HG03108 (cell line): Measurements from ENCODE around the gene HOXA3.

Experiments used
- ATAC-seq: cut with Tn5 transposase; IDR thresholded peaks from one replicate; pipeline ENCODE4 v1.9.1; 2021; ENCODE audit warnings: moderate library complexity; ENCODE audit not compliant: unreplicated experiment

Gene HOXA3

GRCh38 chr7:27189997-27190748 lies 37.8 kb upstream of the HOXA3 start:
- no peak for ATAC-seq

- no peak for ATAC-seq
Measured at GRCh38 chr7:27189295-27189996, 37.1 kb upstream of the HOXA3 start.

GRCh38 chr7:27188386-27189294 lies 36.3 kb upstream of the HOXA3 start:
- ATAC-seq, result no peak

GRCh38 chr7:27187475-27188385 lies 35.3 kb upstream of the HOXA3 start:
- ATAC-seq, result no peak

GRCh38 chr7:27186668-27187474 lies 34.5 kb upstream of the HOXA3 start:
- no peak for ATAC-seq

GRCh38 chr7:27185854-27186667 lies 33.7 kb upstream of the HOXA3 start:
- no peak for ATAC-seq

- ATAC-seq, result no peak
Measured at GRCh38 chr7:27185013-27185853, 32.9 kb upstream of the HOXA3 start, which contains the start of gene HOXA11. HOXA11 (minus strand) TSS chr7:27185232; CDS start chr7:27185144, 88 bp downstream.

GRCh38 chr7:27184337-27185012 lies 32.1 kb upstream of the HOXA3 start:
- no peak for ATAC-seq

- ATAC-seq, result no peak
Measured at GRCh38 chr7:27183682-27184336, 31.4 kb upstream of the HOXA3 start.

- no peak for ATAC-seq
Measured at GRCh38 chr7:27182861-27183681, 30.7 kb upstream of the HOXA3 start.

- no peak for ATAC-seq
Measured at GRCh38 chr7:27182285-27182841, 30.0 kb upstream of the HOXA3 start.

GRCh38 chr7:27181795-27182275 lies 29.5 kb upstream of the HOXA3 start:
- ATAC-seq, result no peak

- no peak for ATAC-seq
Measured at GRCh38 chr7:27180431-27181420, 28.3 kb upstream of the HOXA3 start.
